22Rv1 (cell line): Measurements from ENCODE around the gene USP12.

Experiments
- CTCF ChIP-seq: fragments of 450-650 bp; IDR thresholded peaks from 2 replicates; pipeline ENCODE4 v1.5.1; 2017; ENCODE audit warnings: mild to moderate bottlenecking
- ZFX ChIP-seq: fragments of 450-650 bp; IDR thresholded peaks from 2 replicates; pipeline ENCODE4 v1.6.1; 2017; ENCODE audit warnings: antibody characterized with exemption, borderline replicate concordance

GRCh38 chr13:27158335-27158734 is 13.3 kb downstream of the USP12 start:
- TF ChIP-seq CTCF (no peak), ZFX (no peak)
